A673 (cell line): ENCODE data around the gene GLRA3. TPM values are rescaled to one million over a fixed set of nuclear protein-coding genes. Genes with fewer than 3 reads are reported as not detected.
A peak's percentile ranks its signal among the peaks of the same experiment; 100 is the strongest.
"Not testable (repeated sequence)": the region's sequence is repeated elsewhere in the genome, so short reads cannot be mapped to it uniquely, and the experiment has no call there.

Experiments
- BruUV-seq: library from RNA; stranded (reverse); fragments of 400-500 nt; replicated peaks from 2 replicates; lab custom pipeline; 2021; lab: Mats Ljungman, UMichigan
- CTCF ChIA-PET: fragments of 300-600 bp; sonication (Branson Sonifier 250); formaldehyde crosslinking; loops from one replicate; lab custom pipeline; 2022; ENCODE audit warnings: antibody characterized with exemption; lab: Charles Lee
- POLR2A ChIA-PET: fragments of 300-600 bp; sonication (Branson Sonifier 250); formaldehyde crosslinking; loops from one replicate; lab custom pipeline; 2022; ENCODE audit warnings: antibody characterized with exemption; ENCODE audit not compliant: low non-redundant PET; lab: Charles Lee
- DNase-seq: peaks from one replicate; pipeline ENCODE4 v3.0.0-alpha.2; 2015; ENCODE audit warnings: low spot score
- H3K27ac ChIP-seq: fragments of 200-600 bp; sonication (generic); 2 replicates; pipeline ENCODE4 v1.5.1; 2016; ENCODE audit warnings: mixed run types, low read depth, mild to moderate bottlenecking, mixed read lengths, antibody characterized with exemption, low read length; ENCODE audit not compliant: poor library complexity, severe bottlenecking
- H3K27me3 ChIP-seq: fragments of 200-600 bp; sonication (generic); replicated peaks from 2 replicates; pipeline ENCODE4 v1.6.1; 2017; ENCODE audit warnings: mixed run types, low read depth, mild to moderate bottlenecking, mixed read lengths, antibody characterized with exemption, low read length; ENCODE audit not compliant: insufficient read depth, poor library complexity
- H3K36me3 ChIP-seq: fragments of 200-600 bp; sonication (generic); 2 replicates; pipeline ENCODE4 v1.6.1; 2016; ENCODE audit warnings: mixed run types, mild to moderate bottlenecking, mixed read lengths, antibody characterized with exemption, low read length; ENCODE audit not compliant: insufficient read depth, poor library complexity, severe bottlenecking
- H3K4me1 ChIP-seq: fragments of 200-600 bp; sonication (generic); 2 replicates; pipeline ENCODE4 v1.6.1; 2017; ENCODE audit warnings: mixed run types, mild to moderate bottlenecking, mixed read lengths, antibody characterized with exemption, low read length; ENCODE audit not compliant: insufficient read depth, poor library complexity, severe bottlenecking
- H3K4me3 ChIP-seq: fragments of 200-600 bp; sonication (generic); 2 replicates; pipeline ENCODE4 v1.5.1; 2016; ENCODE audit warnings: low read depth, mixed run types, mild to moderate bottlenecking, mixed read lengths, low read length; ENCODE audit not compliant: poor library complexity, severe bottlenecking
- H3K9me3 ChIP-seq: fragments of 200-600 bp; sonication (generic); 2 replicates; pipeline ENCODE4 v1.6.1; 2016; ENCODE audit warnings: mixed run types, low read depth, mild to moderate bottlenecking, mixed read lengths, antibody characterized with exemption, low read length; ENCODE audit not compliant: poor library complexity, severe bottlenecking
- CTCF ChIP-seq: fragments of 300-800, 200-600 bp; sonication (generic); conservative IDR thresholded peaks from 2 replicates; pipeline ENCODE4 v1.5.1; 2017; ENCODE audit warnings: low read depth, mild to moderate bottlenecking, antibody characterized with exemption, low read length, moderate library complexity, mixed read lengths
- EZH2 ChIP-seq: fragments of 200-600 bp; sonication (generic); IDR thresholded peaks from 2 replicates; pipeline ENCODE4 v1.6.1; 2017; ENCODE audit warnings: borderline replicate concordance, low read depth, mild to moderate bottlenecking, mixed read lengths, antibody characterized with exemption, low read length; ENCODE audit not compliant: poor library complexity, severe bottlenecking
- intact Hi-C: fragments of 100-400 bp; cut with micrococcal nuclease; formaldehyde crosslinking; loops from one replicate; pipeline ENCODE4 v1.10.0; 2022; ENCODE audit not compliant: unreplicated experiment
- total RNA-seq: library from RNA; stranded (reverse); gene quantifications from 2 replicates; pipeline ENCODE4 v1.2.3, GENCODE V29; 2021

GLRA3 gene
- total RNA-seq, 1 experiment from 2014 or later, result 0.06 TPM

GRCh38 chr4:174631901-174632758, 196.9 kb downstream of the GLRA3 start:
- peak; percentile 75 for DNase-seq
- CTCF ChIA-PET, result interaction anchor here (0.6 to 0.7 kb wide), 3 partner anchors 263 to 410 kb away, joined by 3 to 4 read pairs (median 3); no protein-coding TSS in a partner anchor
- intact Hi-C loops, result loop anchor here (1.0 to 10.0 kb wide), 3 partner anchors 85 to 903 kb away; no protein-coding TSS in a partner anchor

GRCh38 chr4:174629907-174630450, 199.1 kb downstream of the GLRA3 start:
- POLR2A ChIA-PET, H3K4me3 ChIP-seq, H3K4me1 ChIP-seq, H3K36me3 ChIP-seq, BruUV-seq, H3K27ac ChIP-seq, H3K9me3 ChIP-seq, CTCF ChIA-PET, DNase-seq, H3K27me3 ChIP-seq: not testable (repeated sequence)
- intact Hi-C loops, result loop anchor here (5.0 to 10.0 kb wide), 2 partner anchors 87 to 905 kb away; no protein-coding TSS in a partner anchor

More at GRCh38 chr4:174631901-174632758, 196.9 kb downstream of the GLRA3 start:
- Histone ChIP-seq H3K27me3 (no peaks in the 10 kb centered on the region), H3K4me3 (no peak overlapping the region), H3K4me1 (peaks cover 7% of the 10 kb centered on the region), H3K36me3 (no peaks in the 10 kb centered on the region), H3K27ac (no peak overlapping the region), H3K9me3 (no peaks in the 10 kb centered on the region)
- no TSS peak for BruUV-seq
- TF ChIP-seq CTCF, result peak; percentile 90
- no peak for TF ChIP-seq EZH2
- POLR2A ChIA-PET, result no interaction called here

- Histone ChIP-seq H3K27ac (no peak overlapping the region), H3K4me1 (peaks cover 7% of the 10 kb centered on the region), H3K4me3 (no peak overlapping the region), H3K27me3 (no peaks in the 10 kb centered on the region), H3K36me3 (no peaks in the 10 kb centered on the region), H3K9me3 (no peaks in the 10 kb centered on the region)
- BruUV-seq, result no TSS peak
- no peak for TF ChIP-seq CTCF
- no peak for TF ChIP-seq EZH2
- POLR2A ChIA-PET, result no interaction called here
- intact Hi-C loops, result no loop called here
- CTCF ChIA-PET, result no interaction called here
- DNase-seq, result no peak
Measured at GRCh38 chr4:174629265-174629664, 199.8 kb downstream of the GLRA3 start.
